SK-N-SH (cell line): Measurements from ENCODE around the gene ALPG. TPM values are rescaled to one million over a fixed set of nuclear protein-coding genes. Genes with fewer than 3 reads are reported as not detected.
"Not testable (repeated sequence)": the region's sequence is repeated elsewhere in the genome, so short reads cannot be mapped to it uniquely, and the experiment has no call there.

ENCODE experiments used
- CTCF ChIA-PET: fragments of 300-600, 350-600 bp; formaldehyde crosslinking; extraction: SDS; loops from one replicate; lab custom pipeline; 2021; lab: Yijun Ruan, JAX
- POLR2A ChIA-PET: fragments of 350-600 bp; sonication (Branson Sonifier 250); formaldehyde crosslinking; extraction: SDS; loops from one replicate; lab custom pipeline; 2020; ENCODE audit warnings: antibody characterized with exemption, inconsistent platforms; lab: Yijun Ruan, JAX
- DNase-seq: peaks from one replicate; pipeline ENCODE4 v3.0.0; 2012
- H2AFZ ChIP-seq: fragments of 200-600 bp; sonication (generic); 2 replicates; pipeline ENCODE4 v1.8.1; 2016; ENCODE audit warnings: antibody characterized with exemption, mild to moderate bottlenecking, low read depth
- H3F3A ChIP-seq: fragments of 200-600 bp; sonication (generic); replicated peaks from 2 replicates; pipeline ENCODE3; 2016; ENCODE audit warnings: antibody characterized with exemption, mild to moderate bottlenecking; ENCODE audit not compliant: insufficient read depth
- H3K27ac ChIP-seq, 2 experiments: fragments of 200-500 bp in 1 of 2; fragments of 200-600 bp in 1 of 2; sonication (Bioruptor generic) in 1 of 2; sonication (generic), shearing (Covaris generic) in 1 of 2; 2 replicates each; pipeline versions ENCODE4 v1.5.1 to v1.6.1; 2014 to 2016; ENCODE audit warnings: low read depth in 2 of 2, inconsistent platforms in 1 of 2, low read length in 1 of 2, mild to moderate bottlenecking in 1 of 2, mixed read lengths in 1 of 2
- H3K27me3 ChIP-seq: fragments of 200-600 bp; sonication (generic), shearing (Covaris generic); 2 replicates; pipeline ENCODE4 v1.6.1; 2016; ENCODE audit warnings: mixed run types; ENCODE audit not compliant: insufficient read depth
- H3K36me3 ChIP-seq, 2 experiments: fragments of 200-500 bp in 1 of 2; fragments of 200-600 bp in 1 of 2; sonication (Bioruptor generic) in 1 of 2; sonication (generic) in 1 of 2; replicated peaks in 1 of 2; 2 replicates each; pipeline versions ENCODE3 to v1.5.1; 2014 to 2016; ENCODE audit warnings: low read length in 1 of 2, mild to moderate bottlenecking in 1 of 2; ENCODE audit not compliant: insufficient read depth in 2 of 2, control insufficient read depth in 1 of 2
- H3K4me1 ChIP-seq, 2 experiments: fragments of 200-500 bp in 1 of 2; fragments of 200-600 bp in 1 of 2; sonication (Bioruptor generic) in 1 of 2; sonication (generic), shearing (Covaris generic) in 1 of 2; 2 replicates each; pipeline versions ENCODE4 v1.5.1 to v1.6.1; 2014 to 2016; ENCODE audit warnings: low read depth in 1 of 2, low read length in 1 of 2, mixed run types in 1 of 2; ENCODE audit not compliant: insufficient read depth in 2 of 2, control insufficient read depth in 1 of 2
- H3K4me2 ChIP-seq: fragments of 200-600 bp; sonication (generic), shearing (Covaris generic); 2 replicates; pipeline ENCODE4 v1.6.1; 2017; ENCODE audit warnings: mixed run types
- H3K4me3 ChIP-seq, 2 experiments: fragments of 200-500 bp in 1 of 2; fragments of 200-600 bp in 1 of 2; sonication (Bioruptor generic) in 1 of 2; sonication (generic), shearing (Covaris generic) in 1 of 2; 2 replicates each; pipeline versions ENCODE4 v1.5.1 to v1.8.1; 2014 to 2016; ENCODE audit warnings: low read depth in 2 of 2, inconsistent platforms in 1 of 2, low read length in 1 of 2, mild to moderate bottlenecking in 1 of 2, mixed read lengths in 1 of 2, moderate library complexity in 1 of 2
- H3K79me2 ChIP-seq: fragments of 200-600 bp; sonication (generic); 2 replicates; pipeline ENCODE4 v1.8.1; 2017; ENCODE audit warnings: mild to moderate bottlenecking; ENCODE audit not compliant: insufficient read depth
- H3K9ac ChIP-seq: fragments of 200-600 bp; sonication (generic); 2 replicates; pipeline ENCODE4 v1.6.1; 2017; ENCODE audit warnings: mixed run types
- H3K9me2 ChIP-seq: fragments of 200-600 bp; sonication (generic); 2 replicates; pipeline ENCODE4 v1.6.1; 2017; ENCODE audit warnings: mixed run types
- H3K9me3 ChIP-seq: fragments of 200-600 bp; sonication (generic); 2 replicates; pipeline ENCODE4 v1.6.1; 2017; ENCODE audit warnings: mixed run types, mild to moderate bottlenecking, moderate library complexity
- H4K20me1 ChIP-seq: fragments of 200-600 bp; sonication (generic); 2 replicates; pipeline ENCODE4 v1.6.1; 2017; ENCODE audit warnings: mild to moderate bottlenecking, mixed run types; ENCODE audit not compliant: insufficient read depth
- CTCF ChIP-seq: fragments of 200-600 bp; sonication (generic); IDR thresholded peaks from 2 replicates; pipeline ENCODE4 v1.6.1; 2017; ENCODE audit warnings: antibody characterized with exemption, mild to moderate bottlenecking, moderate library complexity
- GATA2 ChIP-seq: sonication (generic); formaldehyde crosslinking; IDR thresholded peaks from 2 replicates; pipeline ENCODE4 v1.5.0; 2020; ENCODE audit warnings: mild to moderate bottlenecking, missing genetic modification reagents
- SIN3A ChIP-seq: IDR thresholded peaks from 2 replicates; pipeline ENCODE4 v1.6.1; 2012; ENCODE audit warnings: low read depth, mild to moderate bottlenecking, low read length, moderate library complexity, borderline replicate concordance
- TCF12 ChIP-seq: IDR thresholded peaks from 2 replicates; pipeline ENCODE4 v1.4.0; 2012
- WGBS: methylation state at CpG from one replicate; pipeline ENCODE4 v1.1.6; 2017; ENCODE audit warnings: low lambda C conversion rate; 5-methylcytosine and 5-hydroxymethylcytosine counted together
- polyA plus RNA-seq, 3 experiments: library from polyadenylated mRNA; depleted of rRNA; stranded (reverse); fragments of >200 nt; gene quantifications; 2 replicates each; pipeline ENCODE4 v1.2.3, GENCODE V29; 2012

Gene ALPG
- polyA plus RNA-seq, 1 of the 3 experiments (the other 2 are of a cell fraction) = not detected

- H3K9me3 ChIP-seq, H3K36me3 ChIP-seq, H3K4me2 ChIP-seq, H3K4me3 ChIP-seq, H3F3A ChIP-seq, H4K20me1 ChIP-seq, H3K4me1 ChIP-seq, H3K9ac ChIP-seq, H3K9me2 ChIP-seq, H3K27me3 ChIP-seq, H3K79me2 ChIP-seq, POLR2A ChIA-PET, H3K27ac ChIP-seq, H2AFZ ChIP-seq: not testable (repeated sequence)
- peak; percentile 14 for DNase-seq
- 47% methylated on average over 3 of the region's 29 CpGs for WGBS
- CTCF ChIA-PET = interaction anchor here (0.9 to 10.0 kb wide), 14 partner anchors 10 to 539 kb away, joined by 3 to 196 read pairs (median 4); partner anchors contain the start of genes CHRND and PRSS56
These were observed 38.7 kb downstream of the ALPG start for GRCh38 chr2:232445149-232445885.

- H3K9me3 ChIP-seq, H3K4me1 ChIP-seq, H3K4me3 ChIP-seq, H4K20me1 ChIP-seq, H3K36me3 ChIP-seq, H3K9me2 ChIP-seq, H2AFZ ChIP-seq, H3K79me2 ChIP-seq, H3K9ac ChIP-seq, POLR2A ChIA-PET, H3K27me3 ChIP-seq, H3K4me2 ChIP-seq, H3F3A ChIP-seq, H3K27ac ChIP-seq: not testable (repeated sequence)
- DNase-seq = peak; percentile 55
- TF ChIP-seq CTCF = peak; percentile 38; the same call in 1 of the 2 replicates
- CTCF ChIA-PET = interaction anchor here (0.6 to 10.0 kb wide), 15 partner anchors 17 to 1644 kb away, joined by 3 to 196 read pairs (median 4); partner anchors contain the start of genes CHRND and PRSS56
- 83% methylated on average over 1 of the region's 9 CpGs for WGBS
These were observed 39.7 kb downstream of the ALPG start for GRCh38 chr2:232446266-232446777.

GRCh38 chr2:232447091-232447620 lies 40.5 kb downstream of the ALPG start:
- TF ChIP-seq TCF12 (no peak), CTCF (no peak), GATA2 (no peak), SIN3A (no peak)
- 57% methylated on average over 7 of the region's 9 CpGs for WGBS
- no peaks in the 10 kb centered on the region for H3K79me2 ChIP-seq
- no peaks in the 10 kb centered on the region for H3K9me3 ChIP-seq
- H2AFZ ChIP-seq = no peak overlapping the region
- no peaks in the 10 kb centered on the region for H4K20me1 ChIP-seq
- no peaks in the 10 kb centered on the region for H3K9me2 ChIP-seq
- DNase-seq = peak; percentile 21
- no peaks in the 10 kb centered on the region for H3K36me3 ChIP-seq
- ChIA-PET POLR2A (no interaction called here), CTCF (interaction anchor here (0.6 to 10.0 kb wide), 16 partner anchors 16 to 1643 kb away, joined by 3 to 196 read pairs (median 4); partner anchors contain the start of genes CHRND and PRSS56)
- H3K4me1 ChIP-seq = no peaks in the 10 kb centered on the region; a peak in 1 of 4 replicates
- no peak overlapping the region for H3K4me2 ChIP-seq
- H3K27ac ChIP-seq = no peak overlapping the region
- H3F3A ChIP-seq = no peaks in the 10 kb centered on the region
- H3K4me3 ChIP-seq = no peak overlapping the region
- H3K27me3 ChIP-seq = no peaks in the 10 kb centered on the region
- no peak overlapping the region for H3K9ac ChIP-seq
